ENCODE results near the gene RPL7L1. TPM values are rescaled to one million over a fixed set of nuclear protein-coding genes. Genes with fewer than 3 reads are reported as not detected.
"Not testable (repeated sequence)": the region's sequence is repeated elsewhere in the genome, so short reads cannot be mapped to it uniquely, and the experiment has no call there.

The RPL7L1 gene
- total RNA-seq, 1 experiment from 2014 or later: 84.1 TPM

DNA sequence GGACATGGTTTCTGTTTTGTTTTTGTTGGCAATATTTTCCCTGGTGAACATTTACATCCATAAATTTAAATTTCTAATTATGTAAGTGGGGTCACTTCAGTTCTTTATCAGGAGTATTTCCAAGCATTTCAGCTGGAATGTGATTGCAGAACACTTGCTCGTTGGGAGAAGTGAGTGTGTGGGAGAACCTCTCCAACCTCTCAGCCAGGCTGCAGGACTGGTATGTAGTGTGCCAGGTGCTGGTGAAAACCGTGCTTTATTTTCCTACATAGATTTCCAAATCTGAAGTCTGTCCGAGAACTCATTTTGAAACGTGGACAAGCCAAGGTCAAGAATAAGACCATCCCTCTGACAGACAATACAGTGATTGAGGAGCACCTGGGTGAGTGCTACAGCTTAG lies 6.3 kb downstream of the RPL7L1 start:
- no TSS peak for BruUV-seq (replicated peaks)

DNA sequence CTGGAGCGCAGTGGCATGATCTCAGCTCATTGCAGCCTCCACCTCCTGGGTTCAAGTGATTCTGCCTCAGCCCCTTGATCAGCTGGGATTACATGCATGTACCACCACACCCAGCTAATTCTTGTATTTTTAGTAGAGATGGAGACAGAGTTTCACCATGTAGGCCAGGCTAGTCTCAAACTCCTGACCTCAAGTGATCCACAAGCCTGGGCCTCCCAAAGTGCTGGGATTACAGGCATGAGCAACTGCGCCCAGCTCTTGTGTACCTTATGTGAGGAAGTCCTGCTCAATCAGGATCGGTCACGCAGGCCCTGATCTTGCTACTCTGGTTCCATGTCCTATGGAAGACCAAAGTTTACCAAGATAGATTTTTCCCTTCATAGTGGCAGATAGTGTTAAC lies 8.8 kb downstream of the RPL7L1 start:
- H3K4me2 ChIP-seq; H3K27ac ChIP-seq; H3K9me3 ChIP-seq (ENCODE audit: insufficient read depth, low read depth); H2AFZ ChIP-seq; POLR2A ChIA-PET (ENCODE audit: unreplicated experiment); H3K9me2 ChIP-seq (ENCODE audit: insufficient read depth); BruUV-seq (replicated peaks); DNase-seq; H3K4me3 ChIP-seq; CTCF ChIA-PET; intact Hi-C loops (cut with micrococcal nuclease; ENCODE audit: unreplicated experiment); H3K27me3 ChIP-seq (ENCODE audit: insufficient read depth, low read depth); H4K20me1 ChIP-seq (ENCODE audit: insufficient read depth): not testable (repeated sequence)
- Histone ChIP-seq H3K4me1 (replicated peaks; ENCODE audit: insufficient read depth) (peaks cover 17% of the 10 kb centered on the region; the same call in 1 of the 2 replicates), H3K36me3 (ENCODE audit: low read depth) (peaks cover 26% of the 10 kb centered on the region), H3F3A (ENCODE audit: insufficient read depth, low read depth) (peaks cover 54% of the 10 kb centered on the region), H3K79me2 (ENCODE audit: low read depth) (peaks cover 16% of the 10 kb centered on the region)

More for the DNA sequence above, 6.3 kb downstream of the RPL7L1 start:
- ChIA-PET POLR2A (ENCODE audit: unreplicated experiment) (no interaction called here), CTCF (no interaction called here)
- Histone ChIP-seq H3K9me2 (ENCODE audit: insufficient read depth) (no peaks in the 10 kb centered on the region), H3K9me3 (ENCODE audit: insufficient read depth, low read depth) (no peaks in the 10 kb centered on the region), H3K27ac (0 out of 2 replicates have a peak overlapping the region, but pooled peaks have one; percentile 13), H3K4me3 (no peak overlapping the region), H4K20me1 (ENCODE audit: insufficient read depth) (peaks cover 11% of the 10 kb centered on the region), H3K79me2 (ENCODE audit: low read depth) (peaks cover 41% of the 10 kb centered on the region), H2AFZ (no peak overlapping the region), H3K4me1 (replicated peaks; ENCODE audit: insufficient read depth) (peaks cover 21% of the 10 kb centered on the region), H3K36me3 (ENCODE audit: low read depth) (peaks cover 34% of the 10 kb centered on the region), H3F3A (ENCODE audit: insufficient read depth, low read depth) (peaks cover 65% of the 10 kb centered on the region), H3K4me2 (no peak overlapping the region), H3K27me3 (ENCODE audit: insufficient read depth, low read depth) (no peaks in the 10 kb centered on the region)
- no peak for DNase-seq
- TF ChIP-seq, protein P1, sequence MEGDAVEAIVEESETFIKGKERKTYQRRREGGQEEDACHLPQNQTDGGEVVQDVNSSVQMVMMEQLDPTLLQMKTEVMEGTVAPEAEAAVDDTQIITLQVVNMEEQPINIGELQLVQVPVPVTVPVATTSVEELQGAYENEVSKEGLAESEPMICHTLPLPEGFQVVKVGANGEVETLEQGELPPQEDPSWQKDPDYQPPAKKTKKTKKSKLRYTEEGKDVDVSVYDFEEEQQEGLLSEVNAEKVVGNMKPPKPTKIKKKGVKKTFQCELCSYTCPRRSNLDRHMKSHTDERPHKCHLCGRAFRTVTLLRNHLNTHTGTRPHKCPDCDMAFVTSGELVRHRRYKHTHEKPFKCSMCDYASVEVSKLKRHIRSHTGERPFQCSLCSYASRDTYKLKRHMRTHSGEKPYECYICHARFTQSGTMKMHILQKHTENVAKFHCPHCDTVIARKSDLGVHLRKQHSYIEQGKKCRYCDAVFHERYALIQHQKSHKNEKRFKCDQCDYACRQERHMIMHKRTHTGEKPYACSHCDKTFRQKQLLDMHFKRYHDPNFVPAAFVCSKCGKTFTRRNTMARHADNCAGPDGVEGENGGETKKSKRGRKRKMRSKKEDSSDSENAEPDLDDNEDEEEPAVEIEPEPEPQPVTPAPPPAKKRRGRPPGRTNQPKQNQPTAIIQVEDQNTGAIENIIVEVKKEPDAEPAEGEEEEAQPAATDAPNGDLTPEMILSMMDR (conservative IDR thresholded peaks at IDR 0.05): no peak
- no peak for TF ChIP-seq EZH2 (IDR thresholded peaks at IDR 0.05; ENCODE audit: low read depth)
- intact Hi-C loops (cut with micrococcal nuclease; ENCODE audit: unreplicated experiment): no loop called here

DNA sequence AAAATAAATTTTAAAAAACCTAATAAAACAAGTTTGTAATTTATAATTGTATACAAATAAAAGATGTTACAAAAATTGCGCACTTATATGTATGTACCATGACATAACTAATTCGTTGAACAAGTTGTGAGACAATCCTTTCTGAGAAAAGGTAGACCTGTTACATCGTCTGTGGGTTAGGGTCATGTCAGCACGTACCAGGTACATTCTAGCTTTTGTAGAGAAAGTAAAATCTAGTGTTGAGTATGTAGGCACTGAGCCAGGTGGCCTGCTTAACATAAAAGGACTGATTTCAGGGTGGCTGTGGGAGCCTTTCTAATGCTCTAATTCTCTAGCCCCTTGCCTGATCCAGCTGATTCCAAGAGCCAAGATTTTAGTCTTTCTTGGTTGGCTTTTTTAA lies 10.4 kb downstream of the RPL7L1 start:
- peaks cover 42% of the 10 kb centered on the region for H3F3A ChIP-seq (ENCODE audit: insufficient read depth, low read depth)
- peak overlapping the region; percentile 89 for H3K27ac ChIP-seq
- peak overlapping the region; percentile 80 for H3K4me3 ChIP-seq
- ChIA-PET POLR2A (ENCODE audit: unreplicated experiment) (interaction anchor here (0.6 kb wide), 1 partner anchor 314 kb away, joined by 3 read pairs; no protein-coding TSS in a partner anchor), CTCF (no interaction called here)
- DNase-seq: no peak
- peak overlapping the region; percentile 84 for H3K4me2 ChIP-seq
- H3K79me2 ChIP-seq (ENCODE audit: low read depth): 0 out of 2 replicates have a peak, but pooled peaks cover 4% of the 10 kb centered on the region
- H4K20me1 ChIP-seq (ENCODE audit: insufficient read depth): no peaks in the 10 kb centered on the region
- 0 out of 2 replicates have a peak, but pooled peaks cover 10% of the 10 kb centered on the region for H3K36me3 ChIP-seq (ENCODE audit: low read depth)
- H3K9me3 ChIP-seq (ENCODE audit: insufficient read depth, low read depth): no peaks in the 10 kb centered on the region
- H3K4me1 ChIP-seq (replicated peaks; ENCODE audit: insufficient read depth): peaks cover 17% of the 10 kb centered on the region; the same call in 1 of the 2 replicates
- intact Hi-C loops (cut with micrococcal nuclease; ENCODE audit: unreplicated experiment): no loop called here
- TF ChIP-seq, protein P1 (conservative IDR thresholded peaks at IDR 0.05): no peak
- no peak for TF ChIP-seq EZH2 (IDR thresholded peaks at IDR 0.05; ENCODE audit: low read depth)
- H3K27me3 ChIP-seq (ENCODE audit: insufficient read depth, low read depth): no peaks in the 10 kb centered on the region
- H2AFZ ChIP-seq: no peak overlapping the region
- BruUV-seq (replicated peaks): no TSS peak
- H3K9me2 ChIP-seq (ENCODE audit: insufficient read depth): no peaks in the 10 kb centered on the region

All from PC-9 (cell line).